Activated T-helper 1 cell treated with Interleukin-2 at 50 U/mL for 16 hours (primary cell): Measurements from ENCODE around the gene TMEM53.
A peak's percentile ranks its signal among the peaks of the same experiment; 100 is the strongest.
"Not testable (repeated sequence)": the region's sequence is repeated elsewhere in the genome, so short reads cannot be mapped to it uniquely, and the experiment has no call there.

Source experiments
- DNase-seq: peaks from one replicate; pipeline ENCODE4 v3.0.0-alpha.2; 2020; ENCODE audit warnings: low read depth

Gene TMEM53

GRCh38 chr1:44672254-44672955, 1.9 kb downstream of the TMEM53 start:
- DNase-seq: no peak

- DNase-seq: no peak
Observed at GRCh38 chr1:44670751-44671640, 3.3 kb downstream of the TMEM53 start.

- not testable (repeated sequence) for DNase-seq
Observed at GRCh38 chr1:44666719-44667118, 7.6 kb downstream of the TMEM53 start.

GRCh38 chr1:44664730-44665370, 9.4 kb downstream of the TMEM53 start:
- DNase-seq: no peak

GRCh38 chr1:44663417-44663816, 10.9 kb downstream of the TMEM53 start:
- no peak for DNase-seq

- DNase-seq: no peak
Observed at GRCh38 chr1:44662683-44663030, 11.6 kb downstream of the TMEM53 start.

- DNase-seq: no peak
Observed at GRCh38 chr1:44661781-44662682, 12.2 kb downstream of the TMEM53 start.

GRCh38 chr1:44660176-44660575, 14.1 kb downstream of the TMEM53 start:
- DNase-seq: no peak

- DNase-seq: no peak
Observed at GRCh38 chr1:44659566-44659965, 14.7 kb downstream of the TMEM53 start.

GRCh38 chr1:44655609-44656008, 18.7 kb downstream of the TMEM53 start:
- DNase-seq: no peak

- no peak for DNase-seq
Observed at GRCh38 chr1:44654621-44655187, 19.6 kb downstream of the TMEM53 start.

- DNase-seq: no peak
Observed at GRCh38 chr1:44653107-44653964, 20.9 kb downstream of the TMEM53 start.

GRCh38 chr1:44652445-44653106, 21.7 kb downstream of the TMEM53 start:
- peak; percentile 54 for DNase-seq

- DNase-seq: no peak
Observed at GRCh38 chr1:44651069-44651468, 23.2 kb downstream of the TMEM53 start.

- no peak for DNase-seq
Observed at GRCh38 chr1:44650159-44650831, 24.0 kb downstream of the TMEM53 start.

- DNase-seq: no peak
Observed at GRCh38 chr1:44649788-44650158, 24.5 kb downstream of the TMEM53 start.

- no peak for DNase-seq
Observed at GRCh38 chr1:44648529-44649250, 25.6 kb downstream of the TMEM53 start.

GRCh38 chr1:44647896-44648295, 26.4 kb downstream of the TMEM53 start:
- no peak for DNase-seq
